ENCODE data around the gene AMHR2.

Gene AMHR2

GRCh38 chr12:53453953-53454640 is 30.4 kb downstream of the AMHR2 start:
- DNase-seq, result no peak

- DNase-seq, result no peak
These were observed 31.1 kb downstream of the AMHR2 start for GRCh38 chr12:53454707-53455106.

- DNase-seq, result no peak
These were observed 33.2 kb downstream of the AMHR2 start for GRCh38 chr12:53456654-53457366.

GRCh38 chr12:53459097-53459496 is 35.4 kb downstream of the AMHR2 start:
- no peak for DNase-seq

- DNase-seq, result no peak
These were observed 37.4 kb downstream of the AMHR2 start for GRCh38 chr12:53461059-53461458.

GRCh38 chr12:53461591-53461990 is 37.9 kb downstream of the AMHR2 start:
- no peak for DNase-seq

GRCh38 chr12:53462935-53463334 is 39.3 kb downstream of the AMHR2 start:
- DNase-seq, result no peak

GRCh38 chr12:53463802-53464560 is 40.3 kb downstream of the AMHR2 start:
- no peak for DNase-seq

- DNase-seq, result no peak
These were observed 41.2 kb downstream of the AMHR2 start for GRCh38 chr12:53464685-53465418.

- no peak for DNase-seq
These were observed 42.0 kb downstream of the AMHR2 start for GRCh38 chr12:53465679-53466078.

- no peak for DNase-seq
These were observed 43.0 kb downstream of the AMHR2 start for GRCh38 chr12:53466640-53467039.

GRCh38 chr12:53467082-53467481 is 43.4 kb downstream of the AMHR2 start:
- no peak for DNase-seq

GRCh38 chr12:53467880-53468279 is 44.2 kb downstream of the AMHR2 start:
- no peak for DNase-seq

- DNase-seq, result no peak
These were observed 44.6 kb downstream of the AMHR2 start for GRCh38 chr12:53468282-53468681.

GRCh38 chr12:53472056-53472582 is 48.5 kb downstream of the AMHR2 start:
- no peak for DNase-seq

GRCh38 chr12:53474077-53474476 is 50.4 kb downstream of the AMHR2 start:
- no peak for DNase-seq

GRCh38 chr12:53474819-53475218 is 51.2 kb downstream of the AMHR2 start:
- DNase-seq, result no peak

- DNase-seq, result no peak
These were observed 53.1 kb downstream of the AMHR2 start for GRCh38 chr12:53476769-53477209.

GRCh38 chr12:53478865-53479264 is 55.2 kb downstream of the AMHR2 start:
- DNase-seq, result no peak

GRCh38 chr12:53479331-53479730 is 55.7 kb downstream of the AMHR2 start:
- no peak for DNase-seq

GRCh38 chr12:53480491-53481442 is 57.1 kb downstream of the AMHR2 start:
- no peak for DNase-seq
